ENCODE measurements around the gene TBX2.

GRCh38 chr17:61387011-61387410 is 12.6 kb upstream of the TBX2 start:
- TF ChIP-seq CTCF (conservative IDR thresholded peaks at IDR 0.05; ENCODE audit: low read depth, low read length), result no peak
- TF ChIP-seq EZH2 (IDR thresholded peaks at IDR 0.05; ENCODE audit: borderline replicate concordance, low read depth, low read length, poor library complexity, severe bottlenecking), result no peak

All from A673 (cell line).